CD4-positive, alpha-beta T cell treated with Interleukin-6 at 100 ng/mL for 8 hours (primary cell): ENCODE data around the gene FLT1.

Experiments
- DNase-seq: peaks from one replicate; pipeline ENCODE4 v3.0.0-alpha.2; 2020; ENCODE audit warnings: mixed read lengths, low spot score

FLT1 gene

GRCh38 chr13:28423010-28423409, 71.9 kb downstream of the FLT1 start:
- no peak for DNase-seq

DNA sequence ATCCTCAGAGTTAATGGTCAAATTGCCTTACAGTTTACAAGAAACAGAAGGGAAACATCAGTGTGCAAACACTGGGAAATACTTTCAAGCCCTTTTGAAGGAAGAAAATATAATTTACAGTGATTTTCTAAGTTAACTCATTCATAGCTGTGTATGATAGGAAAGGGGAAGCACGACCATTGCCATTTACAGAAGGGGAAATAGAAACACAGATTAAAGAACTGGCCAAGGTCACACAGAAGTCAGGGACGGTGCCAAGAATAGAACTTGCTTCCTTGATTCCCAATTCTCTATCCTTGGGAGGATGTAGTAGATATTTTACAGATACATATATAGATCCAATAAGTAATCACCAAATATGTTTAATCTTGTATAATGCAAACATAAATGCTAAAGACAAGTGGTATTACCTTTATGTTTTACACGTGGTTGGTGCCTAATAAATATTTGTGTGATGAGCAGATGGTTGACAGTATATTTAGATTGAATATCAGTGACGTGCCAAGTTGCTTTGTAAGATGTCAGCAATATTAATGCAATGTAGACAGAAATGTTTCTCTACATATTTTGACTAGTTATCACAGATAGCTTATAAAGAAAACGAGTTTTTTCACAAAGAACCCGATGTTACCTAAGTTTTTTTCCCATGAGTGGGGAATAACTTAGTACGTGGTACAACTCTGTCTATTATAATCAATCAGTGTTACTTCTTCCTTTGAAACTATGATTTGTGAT, 73.1 kb downstream of the FLT1 start:
- DNase-seq = no peak

- no peak for DNase-seq
These were observed 74.2 kb downstream of the FLT1 start for GRCh38 chr13:28420704-28421103.

DNA sequence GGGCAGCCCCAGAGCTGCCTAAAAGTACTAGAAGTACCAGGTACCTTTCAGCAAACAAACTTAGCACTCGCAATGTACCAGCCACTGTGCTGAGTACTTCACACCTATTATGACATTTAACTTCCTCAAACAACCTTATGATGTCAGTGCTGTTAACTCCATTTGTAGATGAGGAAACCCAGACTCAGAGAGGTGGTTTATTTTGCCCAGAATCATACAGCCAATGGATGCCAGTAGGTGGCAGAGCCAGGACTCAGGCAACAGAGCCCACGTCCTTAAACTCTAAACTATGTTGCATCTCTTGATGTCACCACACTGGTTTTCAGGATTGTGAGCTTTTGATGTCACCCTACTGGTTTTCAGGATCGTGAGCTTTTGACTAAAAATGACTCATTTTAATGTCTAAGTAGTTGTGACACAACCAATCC, 78.9 kb downstream of the FLT1 start:
- no peak for DNase-seq

DNA sequence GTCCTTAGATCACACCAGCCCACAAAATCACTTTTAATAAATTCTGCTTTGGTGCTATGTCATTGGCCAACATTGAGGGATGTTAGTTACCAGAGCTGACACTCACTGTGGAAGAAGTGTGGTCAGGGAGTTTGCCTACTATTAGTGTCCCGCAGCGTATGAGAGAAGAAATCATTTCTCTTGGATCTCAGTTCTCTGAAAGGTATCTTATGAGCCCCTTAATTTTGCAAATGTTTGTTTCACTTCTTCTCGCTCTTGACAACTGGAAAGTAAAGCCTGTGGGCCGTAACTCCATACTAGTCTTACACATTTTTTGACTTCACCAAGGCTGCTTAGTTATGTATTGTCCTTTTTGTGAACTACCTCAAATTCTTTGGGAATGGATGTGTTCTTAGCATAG, 80.9 kb downstream of the FLT1 start:
- DNase-seq = no peak

DNA sequence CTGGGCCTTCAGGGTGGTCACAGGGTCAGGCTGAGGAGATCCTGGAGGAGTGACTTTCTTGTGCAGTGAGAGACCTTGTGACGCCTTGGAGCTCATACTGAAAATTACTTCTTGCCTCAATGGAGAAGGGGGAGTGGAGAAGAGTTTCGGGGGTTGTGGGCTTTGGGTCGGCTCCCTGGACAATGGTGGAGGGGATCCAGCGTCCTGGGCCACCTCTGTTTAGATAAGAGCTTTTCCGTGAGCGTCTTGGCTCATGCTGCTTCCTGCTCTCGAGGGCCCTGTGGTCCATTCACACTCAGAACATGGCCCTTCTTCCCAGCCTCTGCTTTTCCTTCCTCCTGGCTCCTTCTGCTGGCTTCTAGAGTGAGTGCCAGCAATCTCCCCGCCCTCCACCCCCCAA, 81.9 kb downstream of the FLT1 start:
- DNase-seq = no peak

DNA sequence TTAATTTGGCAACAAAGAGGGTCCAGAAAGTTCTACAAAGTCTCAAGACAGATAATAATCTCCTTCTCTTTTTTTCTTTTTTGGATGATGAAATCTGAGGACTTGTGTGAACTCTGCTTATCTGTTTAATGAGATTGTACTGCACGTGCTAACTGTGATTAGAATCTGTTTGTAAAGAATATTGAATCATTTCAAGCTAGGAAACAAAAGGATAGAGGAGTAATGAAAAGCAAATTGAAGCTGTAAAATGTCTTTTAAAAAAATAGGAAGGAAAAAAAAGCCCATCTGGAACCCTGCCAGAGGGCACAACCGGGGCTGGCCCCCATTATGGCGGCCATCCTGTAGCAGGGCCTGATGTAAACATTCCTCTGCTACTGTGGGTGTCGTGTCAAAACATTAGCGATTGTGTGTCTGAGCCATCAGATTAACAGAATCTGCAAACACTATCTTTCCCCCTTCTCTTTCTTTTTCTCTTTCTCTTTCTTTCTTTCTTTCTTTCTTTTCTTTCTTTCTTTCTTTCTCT, 83.0 kb downstream of the FLT1 start:
- no peak for DNase-seq

DNA sequence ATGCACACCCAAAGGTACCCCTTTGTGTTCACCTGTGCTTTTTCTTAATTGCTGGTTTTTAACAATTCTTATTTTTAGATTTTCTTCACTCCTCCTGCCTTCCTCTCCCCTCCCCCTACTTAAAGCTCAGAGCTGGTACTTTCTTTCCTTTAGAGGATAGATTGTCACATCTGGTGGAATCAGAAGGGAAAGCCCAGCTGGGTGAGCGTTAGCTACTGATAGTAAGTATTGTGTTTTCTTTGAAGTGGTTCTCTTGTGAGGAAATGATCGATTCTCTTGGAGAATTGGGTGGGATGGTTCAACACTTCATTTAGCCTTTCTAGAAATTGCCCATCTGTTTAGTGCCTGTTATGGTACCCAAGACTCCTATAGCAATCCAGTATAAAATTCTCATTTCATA, 84.8 kb downstream of the FLT1 start:
- no peak for DNase-seq

DNA sequence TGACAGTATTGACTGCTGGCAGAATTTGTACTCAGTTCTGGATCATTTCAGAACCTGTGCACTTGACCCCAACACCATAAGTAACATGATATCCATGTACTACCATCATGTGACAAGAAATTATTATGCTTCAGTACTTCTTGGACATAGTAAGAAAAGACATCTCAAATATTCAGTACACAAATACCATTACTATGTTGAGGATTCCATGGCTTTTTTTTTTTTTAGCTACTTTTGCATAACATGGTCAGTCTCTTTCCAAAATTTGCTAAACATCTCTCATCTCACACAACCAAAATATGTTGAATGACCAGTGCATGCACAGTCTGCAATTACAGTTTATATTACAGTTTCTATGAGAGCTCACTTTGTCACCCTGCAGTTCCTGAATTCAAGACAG, 85.3 kb downstream of the FLT1 start:
- DNase-seq = no peak

- no peak for DNase-seq
These were observed 86.1 kb downstream of the FLT1 start for GRCh38 chr13:28408863-28409262.

GRCh38 chr13:28408235-28408848, 86.6 kb downstream of the FLT1 start:
- no peak for DNase-seq

- DNase-seq = no peak
These were observed 88.1 kb downstream of the FLT1 start for GRCh38 chr13:28406733-28407266.

- no peak for DNase-seq
These were observed 92.9 kb downstream of the FLT1 start for GRCh38 chr13:28402057-28402381.

DNA sequence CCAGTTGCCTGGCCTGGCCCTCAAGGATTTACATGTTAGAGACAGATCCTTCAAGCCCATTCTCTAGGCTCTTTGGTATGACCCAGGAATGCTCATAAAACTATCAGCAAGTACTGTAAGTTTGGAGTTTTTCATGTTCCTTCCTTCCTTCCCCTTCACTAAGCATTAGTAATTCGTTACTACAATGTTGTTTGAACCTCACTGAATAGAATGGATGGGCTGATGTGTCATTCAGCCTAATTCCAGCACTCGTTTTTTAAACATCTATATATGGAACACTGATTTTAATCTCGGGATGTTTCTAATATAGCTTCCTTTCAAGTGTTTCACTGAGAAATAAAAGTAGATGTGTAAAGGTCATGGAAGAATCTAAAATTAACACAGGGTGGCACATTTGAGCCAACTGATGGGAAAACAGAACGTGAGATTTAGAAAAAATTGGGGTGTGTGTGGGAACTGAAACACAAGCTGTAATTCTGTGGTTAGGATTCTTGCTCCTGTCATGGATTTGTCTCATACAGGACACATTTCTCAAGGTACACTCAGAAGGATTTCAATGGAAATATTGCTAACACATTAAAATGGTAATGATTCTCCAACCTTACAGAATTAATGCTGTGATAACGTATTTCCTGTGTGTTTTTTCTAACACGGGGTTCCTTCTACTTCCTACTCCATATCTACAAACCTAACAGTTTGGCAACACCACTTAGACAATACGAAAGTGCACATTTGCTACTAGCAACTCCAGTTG, 93.4 kb downstream of the FLT1 start:
- DNase-seq = no peak

DNA sequence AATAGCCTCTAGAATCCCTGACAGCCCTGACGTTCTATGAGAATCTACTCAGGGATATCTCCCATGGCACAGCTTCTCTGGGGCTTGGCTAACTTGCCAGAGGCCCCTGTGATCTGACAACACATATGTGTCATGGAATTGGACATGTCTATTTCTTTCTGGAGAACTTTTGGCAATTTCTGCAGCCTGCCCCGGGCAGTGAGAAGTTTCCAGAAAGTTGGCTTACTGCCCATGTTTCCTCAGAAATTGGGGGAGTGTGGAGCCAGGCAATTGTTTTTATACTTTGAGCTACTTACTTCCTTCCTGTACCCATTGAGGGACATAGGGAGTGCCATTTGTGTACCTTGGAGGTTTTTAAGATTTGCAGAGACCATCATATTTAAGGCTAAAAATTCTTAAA, 98.9 kb downstream of the FLT1 start:
- no peak for DNase-seq

DNA sequence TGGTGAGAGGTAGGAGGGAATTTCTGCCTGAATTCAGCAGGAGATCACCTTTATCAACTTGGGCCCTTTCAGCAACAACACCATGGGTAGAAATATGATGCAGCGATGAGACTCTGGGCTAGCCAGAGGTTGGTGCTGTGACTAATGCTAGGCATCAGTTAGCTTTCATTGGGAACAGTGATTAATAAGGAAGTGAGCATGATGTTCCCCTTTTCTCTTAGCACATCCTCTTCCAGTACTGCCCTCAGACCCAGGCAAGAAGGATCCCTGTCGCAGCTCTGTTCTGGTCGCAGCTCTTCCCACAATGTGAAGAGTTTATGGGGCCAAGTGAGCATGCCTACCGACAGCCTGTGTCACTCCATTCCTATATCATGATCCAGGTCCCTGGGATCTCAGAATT, 100.5 kb downstream of the FLT1 start:
- no peak for DNase-seq

DNA sequence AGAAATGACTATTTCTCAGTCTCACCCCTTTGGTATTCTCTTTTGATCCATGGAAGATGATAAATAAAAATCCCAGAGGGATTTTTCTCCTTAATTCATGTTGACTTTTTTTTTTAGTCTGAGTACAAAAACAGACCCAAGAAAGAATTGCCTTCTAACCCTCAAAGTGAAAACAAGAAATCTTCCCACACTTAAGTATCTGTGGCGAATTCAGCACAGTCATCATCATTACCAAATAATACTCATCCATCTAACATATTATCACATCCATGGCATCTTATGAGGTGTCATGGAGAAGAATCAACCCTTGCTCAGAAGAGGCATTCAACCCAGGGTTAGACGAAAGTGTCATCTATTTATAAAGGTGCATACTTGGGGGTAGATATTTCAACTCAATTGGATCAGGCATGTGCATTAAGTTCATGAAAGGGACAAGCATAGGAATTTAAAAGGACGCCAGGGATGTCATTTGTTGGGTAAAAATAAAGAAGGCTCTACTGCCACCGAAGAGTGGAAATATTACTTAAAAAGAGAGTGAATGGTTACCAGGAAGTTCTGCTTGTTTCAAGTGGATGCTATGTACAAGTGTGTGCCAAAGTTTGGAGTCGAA, 101.9 kb downstream of the FLT1 start:
- no peak for DNase-seq

DNA sequence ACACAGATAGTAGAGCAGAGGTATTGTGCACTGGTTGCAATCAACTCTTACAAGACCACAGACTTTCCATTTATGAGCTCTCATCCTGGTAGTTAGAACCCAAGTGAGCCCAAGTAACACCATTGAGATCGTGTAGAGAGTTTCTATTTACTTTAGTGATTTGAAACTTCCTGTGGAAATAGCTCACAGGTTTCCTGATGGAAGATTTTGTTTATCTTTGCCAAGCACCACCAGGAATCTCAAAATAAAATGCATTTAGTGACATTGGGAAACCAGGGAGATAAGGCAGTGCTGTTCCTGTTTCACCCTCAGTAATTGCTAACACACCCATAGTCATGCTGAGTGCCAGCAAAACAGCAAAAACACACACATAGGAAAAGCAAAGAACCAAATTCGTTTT, 102.5 kb downstream of the FLT1 start:
- no peak for DNase-seq

- DNase-seq = no peak
These were observed 107.0 kb downstream of the FLT1 start for GRCh38 chr13:28387740-28388501.

- no peak for DNase-seq
These were observed 109.6 kb downstream of the FLT1 start for GRCh38 chr13:28385362-28385761.

GRCh38 chr13:28384789-28385188, 110.1 kb downstream of the FLT1 start:
- no peak for DNase-seq

DNA sequence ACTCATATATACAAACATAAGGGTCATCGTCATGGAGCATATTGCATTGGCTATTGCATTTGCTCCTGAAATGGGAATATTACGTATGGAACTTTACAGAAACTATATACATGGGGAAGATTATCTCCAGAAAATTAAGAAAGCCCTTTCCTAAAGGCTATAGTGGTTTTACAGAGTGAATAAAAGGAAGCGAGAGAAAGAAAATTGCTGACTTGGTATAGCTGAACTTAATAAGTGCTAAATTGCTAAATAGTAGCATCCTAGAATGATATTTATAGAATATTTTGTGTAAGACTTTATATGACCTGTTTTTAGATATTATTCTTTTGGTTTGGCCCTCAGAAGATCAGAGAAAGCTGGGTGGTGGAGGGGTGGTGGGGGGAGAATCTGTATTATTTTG, 114.6 kb downstream of the FLT1 start:
- DNase-seq = no peak
